Naive thymus-derived CD4-positive, alpha-beta T cell (primary cell): ENCODE data around the gene CDC42SE2. TPM values are rescaled to one million over a fixed set of nuclear protein-coding genes. Genes with fewer than 3 reads are reported as not detected.
"Not testable (repeated sequence)": the region's sequence is repeated elsewhere in the genome, so short reads cannot be mapped to it uniquely, and the experiment has no call there.

ENCODE experiments used
- ATAC-seq: fragments of 150-1000 bp; cut with Tn5 transposase; 2 replicates; pipeline ENCODE4 v1.10.0; 2021; ENCODE audit warnings: mild to moderate bottlenecking, moderate library complexity
- CTCF ChIA-PET: fragments of 350-600 bp; sonication (Branson Sonifier 250); formaldehyde crosslinking; loops from one replicate; lab custom pipeline; 2021; ENCODE audit warnings: antibody characterized with exemption; lab: Charles Lee
- POLR2A ChIA-PET: fragments of 350-600 bp; sonication (Branson Sonifier 250); formaldehyde crosslinking; loops from one replicate; lab custom pipeline; 2021; ENCODE audit warnings: antibody characterized with exemption, inconsistent platforms; lab: Charles Lee
- DNase-seq, 9 donors: peaks; one replicate each; pipeline versions ENCODE4 v3.0.0 to v3.0.0-alpha.2; 2020 to 2022; ENCODE audit warnings: mixed read lengths in 1 of 9
- H3K27ac ChIP-seq: one replicate; pipeline ENCODE4 v1.7.0; 2013; ENCODE audit warnings: mild to moderate bottlenecking, low read depth, low read length, moderate library complexity
- H3K27me3 ChIP-seq, 2 donors: one replicate each; pipeline ENCODE4 v1.7.0; 2013; ENCODE audit warnings: low read length in 2 of 2, mild to moderate bottlenecking in 2 of 2, moderate library complexity in 2 of 2; ENCODE audit not compliant: control insufficient read depth in 2 of 2, insufficient read depth in 2 of 2
- H3K36me3 ChIP-seq, 3 experiments: 1 replicate in 2 of 3; 2 replicates in 1 of 3; pipeline ENCODE4 v1.7.0; 2013; ENCODE audit warnings: low read length in 3 of 3, mild to moderate bottlenecking in 3 of 3, moderate library complexity in 1 of 3; ENCODE audit not compliant: insufficient read depth in 3 of 3, control insufficient read depth in 2 of 3
- H3K4me1 ChIP-seq, 2 donors: one replicate each; pipeline ENCODE4 v1.7.0; 2013; ENCODE audit warnings: low read length in 2 of 2, mild to moderate bottlenecking in 2 of 2, moderate library complexity in 1 of 2; ENCODE audit not compliant: control insufficient read depth in 2 of 2, insufficient read depth in 2 of 2
- H3K4me3 ChIP-seq: 2 replicates; pipeline ENCODE4 v1.7.0; 2013; ENCODE audit warnings: mild to moderate bottlenecking, low read length
- H3K9me3 ChIP-seq, 3 experiments: 1 replicate in 2 of 3; 2 replicates in 1 of 3; pipeline ENCODE4 v1.7.0; 2013; ENCODE audit warnings: low read length in 3 of 3; ENCODE audit not compliant: control insufficient read depth in 2 of 3
- H3K27ac Mint-ChIP-seq, 9 donors: one replicate each; pipeline ENCODE4 v1.8.0; 2020 to 2022; ENCODE audit warnings: mixed read lengths in 9 of 9, mild to moderate bottlenecking in 8 of 9, moderate library complexity in 5 of 9, inconsistent platforms in 2 of 9
- H3K27me3 Mint-ChIP-seq, 5 donors: one replicate each; pipeline ENCODE4 v1.8.0; 2021 to 2022; ENCODE audit warnings: mixed read lengths in 5 of 5, mild to moderate bottlenecking in 1 of 5
- H3K36me3 Mint-ChIP-seq, 5 donors: one replicate each; pipeline ENCODE4 v1.8.0; 2020 to 2022; ENCODE audit warnings: mixed read lengths in 5 of 5, mild to moderate bottlenecking in 3 of 5, inconsistent platforms in 1 of 5
- H3K4me1 Mint-ChIP-seq, 7 donors: one replicate each; pipeline ENCODE4 v1.8.0; 2020 to 2022; ENCODE audit warnings: mixed read lengths in 7 of 7, mild to moderate bottlenecking in 3 of 7, inconsistent platforms in 1 of 7
- H3K4me3 Mint-ChIP-seq, 10 donors: one replicate each; pipeline ENCODE4 v1.8.0; 2020 to 2022; ENCODE audit warnings: mild to moderate bottlenecking in 10 of 10, mixed read lengths in 10 of 10, moderate library complexity in 6 of 10, inconsistent platforms in 2 of 10
- H3K9me3 Mint-ChIP-seq, 11 donors: one replicate each; pipeline ENCODE4 v1.8.0; 2020 to 2022; ENCODE audit warnings: mixed read lengths in 11 of 11, mild to moderate bottlenecking in 4 of 11, inconsistent platforms in 1 of 11, moderate library complexity in 1 of 11
- intact Hi-C, 2 donors: fragments of 100-400 bp; cut with micrococcal nuclease; formaldehyde crosslinking; loops; one replicate each; pipeline ENCODE4 v1.15.1; 2023
- polyA plus RNA-seq, 2 donors: library from polyadenylated mRNA; unstranded; fragments of 300-500 nt; fragmentation: Illumina TruSeq; gene quantifications; one replicate each; pipeline ENCODE4 v1.2.3, GENCODE V29; 2021
- total RNA-seq, 6 experiments: library from RNA in 5 of 6; stranded (reverse) in 5 of 6; gene quantifications; 1 replicate in 5 of 6; 2 replicates in 1 of 6; pipeline ENCODE4 v1.2.3 and lab custom pipeline; 2021 to 2026

Gene CDC42SE2
- total and polyA plus RNA-seq, 7 experiments from 2014 or later = 143 to 482 (median 244) TPM

- Histone ChIP-seq H3K4me3 (no peak overlapping the region), H3K4me1 (peaks cover 27 to 31% of the 10 kb centered on the region in 2 donors), H3K9me3 (no peaks in the 10 kb centered on the region), H3K27me3 (no peaks in the 10 kb centered on the region), H3K27ac (no peak overlapping the region), H3K36me3 (no peaks in the 10 kb centered on the region)
- H3K27ac Mint-ChIP-seq = peak overlapping the region in 8 of 9 donors; percentile 3 to 83 (median 56)
- ChIA-PET POLR2A (no interaction called here), CTCF (no interaction called here)
- no peak for DNase-seq
- H3K4me3 Mint-ChIP-seq = peak overlapping the region in 8 of 10 donors; percentile 40 to 70 (median 56)
- peaks cover 36 to 80% (median 63%) of the 10 kb centered on the region in 7 donors for H3K4me1 Mint-ChIP-seq
- intact Hi-C loops = no loop called here
- no peaks in the 10 kb centered on the region for H3K27me3 Mint-ChIP-seq
- no peak for ATAC-seq
- H3K36me3 Mint-ChIP-seq = peaks cover 0 to 33% (median 12%) of the 10 kb centered on the region in 5 donors
- H3K9me3 Mint-ChIP-seq = peaks cover 0 to 9% (median 0%) of the 10 kb centered on the region in 11 donors
Observed at GRCh38 chr5:131305906-131306305, 42.1 kb downstream of the CDC42SE2 start.

DNA sequence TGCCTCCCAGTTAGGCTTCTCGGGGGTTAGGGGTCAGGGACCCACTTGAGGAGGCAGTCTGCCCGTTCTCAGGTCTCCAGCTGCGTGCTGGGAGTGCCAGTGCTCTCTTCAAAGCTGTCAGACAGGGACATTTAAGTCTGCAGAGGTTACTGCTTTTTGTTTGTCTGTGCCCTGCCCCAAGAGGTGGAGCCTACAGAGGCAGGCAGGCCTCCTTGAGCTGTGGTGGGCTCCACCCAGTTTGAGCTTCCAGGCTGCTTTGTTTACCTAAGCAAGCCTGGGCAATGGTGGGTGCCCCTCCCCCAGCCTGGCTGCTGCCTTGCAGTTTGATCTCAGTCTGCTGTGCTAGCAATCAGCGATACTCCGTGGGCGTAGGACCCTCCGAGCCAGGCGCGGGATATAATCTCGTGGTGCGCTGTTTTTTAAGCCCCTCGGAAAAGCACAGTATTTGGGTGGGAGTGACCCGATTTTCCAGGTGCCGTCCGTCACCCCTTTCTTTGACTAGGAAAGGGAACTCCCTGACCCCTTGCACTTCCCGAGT is 48.5 kb downstream of the CDC42SE2 start:
- CTCF ChIA-PET = interaction anchor here (1.9 kb wide), 1 partner anchor 70 kb away, joined by 5 read pairs; no protein-coding TSS in a partner anchor
- H3K27ac Mint-ChIP-seq = peak overlapping the region; percentile 65 to 97 (median 84)
- Histone ChIP-seq H3K4me1 (peaks cover 21 to 32% of the 10 kb centered on the region in 2 donors), H3K36me3 (peaks cover 0 to 12% (median 12%) of the 10 kb centered on the region in 3 experiments), H3K27ac (peak overlapping the region; percentile 45)
- H3K4me3 Mint-ChIP-seq = peak overlapping the region; percentile 47 to 86 (median 78)
- intact Hi-C loops, H3K9me3 Mint-ChIP-seq, POLR2A ChIA-PET, H3K27me3 Mint-ChIP-seq, H3K4me3 ChIP-seq, ATAC-seq, H3K27me3 ChIP-seq, H3K9me3 ChIP-seq: not testable (repeated sequence)
- H3K4me1 Mint-ChIP-seq = peaks cover 45 to 95% (median 82%) of the 10 kb centered on the region in 7 donors
- DNase-seq = peak in 7 of 9 donors; percentile 26 to 66 (median 48)
- peaks cover 7 to 29% (median 16%) of the 10 kb centered on the region in 5 donors for H3K36me3 Mint-ChIP-seq

DNA sequence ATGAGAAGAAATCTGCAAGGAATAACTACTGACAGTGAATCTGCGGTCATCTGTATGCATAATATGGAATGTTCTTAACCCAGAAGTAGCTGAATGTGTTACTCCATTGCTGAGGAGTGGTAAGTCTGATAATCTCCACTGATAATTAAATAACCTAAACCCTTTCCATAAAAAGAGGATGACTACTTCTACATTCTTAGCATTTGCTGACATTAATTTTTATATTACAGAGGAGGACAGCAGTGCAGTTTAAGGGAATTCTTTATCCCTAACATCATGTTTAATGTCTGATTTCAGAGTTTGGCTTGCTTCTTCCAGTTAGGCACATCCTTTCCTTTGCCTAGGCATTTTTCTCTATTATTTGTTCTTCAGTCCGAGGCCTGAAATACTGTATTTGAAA is 52.2 kb downstream of the CDC42SE2 start:
- H3K4me3 ChIP-seq = no peak overlapping the region

DNA sequence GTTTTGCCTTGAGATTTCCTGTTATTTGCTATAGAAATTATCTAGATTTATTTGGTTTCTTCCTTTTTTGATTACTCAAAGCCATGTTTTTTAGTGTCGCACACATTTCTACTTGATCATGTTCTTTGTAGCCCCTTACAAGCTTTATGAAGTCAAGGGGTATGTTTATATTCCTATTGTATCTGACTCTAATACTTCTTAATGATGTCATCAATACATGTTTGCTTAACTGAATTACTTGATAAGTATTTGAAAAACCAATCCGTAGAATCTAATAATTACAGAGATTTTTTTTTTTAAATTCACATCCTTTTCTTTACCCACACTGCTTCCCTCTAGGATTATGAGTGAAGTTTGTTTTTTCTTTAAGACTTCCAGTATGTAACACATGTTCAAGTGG is 53.0 kb downstream of the CDC42SE2 start:
- ATAC-seq (no peak), DNase-seq (no peak)
- Mint-ChIP-seq H3K4me3 (peak overlapping the region in 2 of 10 donors; percentile 44 to 47), H3K9me3 (peaks cover 0 to 6% (median 0%) of the 10 kb centered on the region in 11 donors), H3K27me3 (no peaks in the 10 kb centered on the region), H3K27ac (peak overlapping the region in 8 of 9 donors; percentile 5 to 79 (median 62)), H3K4me1 (peaks cover 51 to 92% (median 77%) of the 10 kb centered on the region in 7 donors), H3K36me3 (peaks cover 8 to 52% (median 45%) of the 10 kb centered on the region in 5 donors)
- peaks cover 22 to 32% of the 10 kb centered on the region in 2 donors for H3K4me1 ChIP-seq
- no peak overlapping the region for H3K4me3 ChIP-seq
- POLR2A ChIA-PET = interaction anchor here (0.7 kb wide), 2 partner anchors 58 to 79 kb away, joined by 3 read pairs; no protein-coding TSS in a partner anchor
- CTCF ChIA-PET = no interaction called here
- H3K27me3 ChIP-seq = no peaks in the 10 kb centered on the region
- H3K36me3 ChIP-seq = peaks cover 4 to 38% (median 19%) of the 10 kb centered on the region in 3 experiments
- intact Hi-C loops = no loop called here
- H3K9me3 ChIP-seq = no peaks in the 10 kb centered on the region
- H3K27ac ChIP-seq = no peak overlapping the region

More for the DNA sequence above, 52.2 kb downstream of the CDC42SE2 start:
- intact Hi-C loops = no loop called here
- H3K27me3 ChIP-seq = no peaks in the 10 kb centered on the region
- Mint-ChIP-seq H3K9me3 (peaks cover 0 to 4% (median 0%) of the 10 kb centered on the region in 11 donors), H3K36me3 (peaks cover 8 to 49% (median 40%) of the 10 kb centered on the region in 5 donors), H3K27ac (peak overlapping the region in 6 of 9 donors; percentile 12 to 79 (median 24)), H3K27me3 (no peaks in the 10 kb centered on the region), H3K4me1 (peaks cover 51 to 93% (median 78%) of the 10 kb centered on the region in 7 donors), H3K4me3 (peak overlapping the region in 6 of 10 donors; percentile 3 to 52 (median 35))
- POLR2A ChIA-PET = interaction anchor here (0.7 to 2.2 kb wide), 3 partner anchors 35 to 217 kb away, joined by 3 to 8 read pairs (median 4); no protein-coding TSS in a partner anchor
- CTCF ChIA-PET = no interaction called here
- no peak for DNase-seq
- peaks cover 4 to 33% (median 19%) of the 10 kb centered on the region in 3 experiments for H3K36me3 ChIP-seq
- H3K9me3 ChIP-seq = no peaks in the 10 kb centered on the region
- H3K27ac ChIP-seq = no peak overlapping the region
- peaks cover 22 to 32% of the 10 kb centered on the region in 2 donors for H3K4me1 ChIP-seq
- ATAC-seq = peak; percentile 12

DNA sequence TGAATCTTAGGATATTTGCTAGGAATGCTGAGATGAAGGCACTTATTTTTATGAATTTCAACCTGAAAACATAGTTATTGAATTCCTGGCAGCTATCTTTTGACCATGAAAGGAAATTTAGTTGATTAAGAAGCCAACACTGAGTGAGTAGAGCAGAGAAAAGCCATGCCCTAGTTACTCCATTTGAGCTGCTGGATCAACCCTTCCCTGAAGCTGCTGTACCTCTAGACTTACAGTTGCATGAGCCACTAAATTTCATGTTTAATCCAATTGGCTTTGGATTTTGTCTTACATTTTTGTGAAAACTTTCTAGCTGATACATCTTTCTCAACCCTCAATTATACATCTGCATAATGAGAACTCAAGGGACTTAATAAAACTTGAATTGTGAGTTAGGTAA is 54.6 kb downstream of the CDC42SE2 start:
- H3K27me3 Mint-ChIP-seq = no peaks in the 10 kb centered on the region
- CTCF ChIA-PET = no interaction called here
- POLR2A ChIA-PET = interaction anchor here (1.3 kb wide), 1 partner anchor 45 kb away, joined by 3 read pairs; no protein-coding TSS in a partner anchor
- intact Hi-C loops = no loop called here
- Histone ChIP-seq H3K4me3 (no peak overlapping the region), H3K9me3 (no peaks in the 10 kb centered on the region), H3K4me1 (peaks cover 29 to 37% of the 10 kb centered on the region in 2 donors), H3K36me3 (peaks cover 4 to 38% (median 19%) of the 10 kb centered on the region in 3 experiments), H3K27me3 (no peaks in the 10 kb centered on the region), H3K27ac (no peak overlapping the region)
- DNase-seq = no peak
- peaks cover 46 to 90% (median 73%) of the 10 kb centered on the region in 7 donors for H3K4me1 Mint-ChIP-seq
- H3K4me3 Mint-ChIP-seq = no peak overlapping the region
- peak overlapping the region in 5 of 9 donors; percentile 9 to 79 (median 41) for H3K27ac Mint-ChIP-seq
- H3K9me3 Mint-ChIP-seq = peaks cover 0 to 6% (median 0%) of the 10 kb centered on the region in 11 donors
- H3K36me3 Mint-ChIP-seq = peaks cover 8 to 62% (median 49%) of the 10 kb centered on the region in 5 donors
- no peak for ATAC-seq

GRCh38 chr5:131321066-131321465 is 57.2 kb downstream of the CDC42SE2 start:
- no peaks in the 10 kb centered on the region for H3K27me3 ChIP-seq
- CTCF ChIA-PET = no interaction called here
- no peak overlapping the region for H3K4me3 ChIP-seq
- DNase-seq = no peak
- Mint-ChIP-seq H3K4me1 (peaks cover 40 to 90% (median 71%) of the 10 kb centered on the region in 7 donors), H3K27me3 (no peaks in the 10 kb centered on the region), H3K36me3 (peaks cover 8 to 66% (median 49%) of the 10 kb centered on the region in 5 donors), H3K4me3 (peak overlapping the region in 4 of 10 donors; percentile 0 to 51 (median 30)), H3K27ac (peak overlapping the region; percentile 11 to 83 (median 48)), H3K9me3 (peaks cover 0 to 6% (median 0%) of the 10 kb centered on the region in 11 donors)
- ATAC-seq = no peak
- H3K36me3 ChIP-seq = peaks cover 4 to 38% (median 19%) of the 10 kb centered on the region in 3 experiments
- peaks cover 17 to 36% of the 10 kb centered on the region in 2 donors for H3K4me1 ChIP-seq
- peak overlapping the region; percentile 6 for H3K27ac ChIP-seq
- no peaks in the 10 kb centered on the region for H3K9me3 ChIP-seq
- POLR2A ChIA-PET = interaction anchor here (1.3 kb wide), 1 partner anchor 17 kb away, joined by 3 read pairs; no protein-coding TSS in a partner anchor
- intact Hi-C loops = no loop called here
